ENCODE data around the gene HIPK3. TPM values are rescaled to one million over a fixed set of nuclear protein-coding genes. Genes with fewer than 3 reads are reported as not detected.
A peak's percentile ranks its signal among the peaks of the same experiment; 100 is the strongest.

Gene HIPK3
- total and polyA plus RNA-seq, 2 donors (not counting 3 experiments of a cell fraction or from before 2014, with no cell fraction given): 13.3 to 36.1 TPM

DNA sequence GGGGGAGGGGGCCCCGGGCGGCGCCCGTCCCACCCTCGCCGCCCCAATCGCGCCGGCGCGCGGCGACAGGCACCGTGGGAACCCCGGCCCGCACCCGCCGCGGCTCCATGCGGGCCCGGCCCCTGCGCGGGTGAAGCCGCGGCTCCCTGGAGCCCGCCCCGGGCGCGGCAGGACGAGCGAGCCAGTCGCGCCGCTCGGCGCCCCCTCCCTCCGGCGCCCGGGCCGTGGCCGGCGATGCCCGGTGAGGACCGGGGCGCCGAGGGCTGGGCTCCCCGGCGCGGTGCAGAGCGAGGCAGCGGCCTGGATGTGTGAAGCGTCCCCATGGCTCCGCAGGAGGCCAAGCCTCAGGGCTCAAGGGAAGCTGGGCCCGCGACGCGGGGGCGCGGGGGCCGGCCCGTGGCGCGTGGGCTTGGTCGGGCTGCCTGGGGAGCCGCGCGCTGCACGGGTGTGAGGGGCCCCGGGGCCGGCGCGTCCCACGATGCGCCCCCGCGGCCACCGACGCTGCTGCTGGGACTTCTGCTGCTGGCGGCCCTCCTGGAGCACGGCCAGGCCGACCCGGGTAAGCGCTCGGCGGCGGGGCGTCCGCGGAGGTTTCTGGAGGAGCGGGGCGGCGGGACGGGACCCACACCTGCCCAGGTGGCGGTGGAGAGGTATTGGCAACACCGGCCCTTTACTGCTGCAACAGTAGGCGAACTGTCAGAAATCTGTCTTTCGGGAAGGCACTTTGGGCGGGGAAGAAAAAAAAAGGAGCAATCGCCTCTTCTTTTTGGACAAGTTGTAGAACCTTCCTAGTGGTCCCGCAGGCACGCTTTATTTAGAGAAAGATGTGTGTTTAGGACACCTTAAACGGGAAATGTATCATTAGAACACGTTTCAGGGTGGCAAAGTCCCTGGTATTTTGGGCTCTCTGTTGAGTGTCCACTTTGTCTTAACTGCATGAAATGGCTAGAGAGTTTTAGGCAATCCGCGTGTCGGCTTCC, 119.4 kb downstream of the HIPK3 start:
- Histone ChIP-seq H3K27me3 (ENCODE audit: control insufficient read depth in 2 of 2, insufficient read depth in 2 of 2, low read length in 2 of 2) (no peaks in the 10 kb centered on the region), H3K9me3 (replicated peaks; ENCODE audit: control insufficient read depth, insufficient read depth, low read length) (no peaks in the 10 kb centered on the region), H3K36me3 (ENCODE audit: control insufficient read depth in 2 of 2, extremely low read depth in 1 of 2, insufficient read depth in 2 of 2, low read length in 2 of 2) (no peaks in the 10 kb centered on the region), H3K4me1 (ENCODE audit: control insufficient read depth, extremely low read depth, insufficient read depth, low read length) (peaks cover 45% of the 10 kb centered on the region), H4K20me1 (replicated peaks; ENCODE audit: control insufficient read depth, extremely low read depth, insufficient read depth, low read length) (no peaks in the 10 kb centered on the region), H3K9ac (replicated peaks; ENCODE audit: extremely low read depth, insufficient read depth, low read length) (peak overlapping the region; percentile 63), H3K4me2 (ENCODE audit: insufficient read depth, low read length) (peak overlapping the region; percentile 96), H3K79me2 (ENCODE audit: control insufficient read depth, insufficient read depth, low read length) (peaks cover 52% of the 10 kb centered on the region), H3K9me1 (replicated peaks; ENCODE audit: control insufficient read depth, extremely low read depth, insufficient read depth, low read length) (no peaks in the 10 kb centered on the region), H2AFZ (ENCODE audit: low read depth, low read length) (peak overlapping the region; percentile 79), H3K4me3 (replicated peaks in 1 of 3; ENCODE audit: insufficient read depth in 1 of 3, low read depth in 1 of 3, low read length in 3 of 3) (peak overlapping the region; percentile 68 to 84 (median 79)), H3K27ac (ENCODE audit: insufficient read depth, low read depth, low read length) (peak overlapping the region; percentile 70)
- ChIA-PET CTCF (interaction anchor here (1.0 to 1.4 kb wide), 3 partner anchors 8 to 366 kb away, joined by 3 to 7 read pairs (median 4); no protein-coding TSS in a partner anchor), POLR2A (no interaction called here)
- TF ChIP-seq POLR2A (IDR thresholded peaks at IDR 0.05; ENCODE audit: low read depth, low read length) (no peak), EZH2 (IDR thresholded peaks at IDR 0.05; ENCODE audit: borderline replicate concordance, low read depth, low read length, severe bottlenecking) (no peak), FOS (IDR thresholded peaks at IDR 0.05; ENCODE audit: borderline replicate concordance, insufficient read depth, low read length) (no peak), JUN (IDR thresholded peaks at IDR 0.05; ENCODE audit: borderline replicate concordance, insufficient read depth, insufficient read length, low read depth) (no peak), MYC (IDR thresholded peaks at IDR 0.05; ENCODE audit: low read depth, low read length) (no peak), GATA2 (IDR thresholded peaks at IDR 0.05; ENCODE audit: insufficient read depth, insufficient read length, low read depth, low read length) (no peak), POLR2AphosphoS5 (IDR thresholded peaks at IDR 0.05; ENCODE audit: insufficient read depth, low read depth, low read length) (no peak)
- TF ChIP-seq, protein P1, sequence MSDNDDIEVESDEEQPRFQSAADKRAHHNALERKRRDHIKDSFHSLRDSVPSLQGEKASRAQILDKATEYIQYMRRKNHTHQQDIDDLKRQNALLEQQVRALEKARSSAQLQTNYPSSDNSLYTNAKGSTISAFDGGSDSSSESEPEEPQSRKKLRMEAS (IDR thresholded peaks at IDR 0.05; ENCODE audit: insufficient read depth, insufficient read length): no peak
- TF ChIP-seq, protein P2, sequence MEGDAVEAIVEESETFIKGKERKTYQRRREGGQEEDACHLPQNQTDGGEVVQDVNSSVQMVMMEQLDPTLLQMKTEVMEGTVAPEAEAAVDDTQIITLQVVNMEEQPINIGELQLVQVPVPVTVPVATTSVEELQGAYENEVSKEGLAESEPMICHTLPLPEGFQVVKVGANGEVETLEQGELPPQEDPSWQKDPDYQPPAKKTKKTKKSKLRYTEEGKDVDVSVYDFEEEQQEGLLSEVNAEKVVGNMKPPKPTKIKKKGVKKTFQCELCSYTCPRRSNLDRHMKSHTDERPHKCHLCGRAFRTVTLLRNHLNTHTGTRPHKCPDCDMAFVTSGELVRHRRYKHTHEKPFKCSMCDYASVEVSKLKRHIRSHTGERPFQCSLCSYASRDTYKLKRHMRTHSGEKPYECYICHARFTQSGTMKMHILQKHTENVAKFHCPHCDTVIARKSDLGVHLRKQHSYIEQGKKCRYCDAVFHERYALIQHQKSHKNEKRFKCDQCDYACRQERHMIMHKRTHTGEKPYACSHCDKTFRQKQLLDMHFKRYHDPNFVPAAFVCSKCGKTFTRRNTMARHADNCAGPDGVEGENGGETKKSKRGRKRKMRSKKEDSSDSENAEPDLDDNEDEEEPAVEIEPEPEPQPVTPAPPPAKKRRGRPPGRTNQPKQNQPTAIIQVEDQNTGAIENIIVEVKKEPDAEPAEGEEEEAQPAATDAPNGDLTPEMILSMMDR (IDR thresholded peaks at IDR 0.05; ENCODE audit: extremely low read depth in 1 of 2, insufficient read depth in 1 of 2, low read depth in 1 of 2, low read length in 2 of 2): no peak
- dilution Hi-C loops (cut with MboI; ENCODE audit: extremely low pct_ligation_motif_present, low sequenced_read_pairs): no loop called here
- BruUV-seq (replicated peaks): no TSS peak
- intact Hi-C loops (cut with micrococcal nuclease): loop anchor here (2.0 to 5.0 kb wide), 3 partner anchors 76 to 270 kb away; no protein-coding TSS in a partner anchor
- FAIRE-seq: no peak
- peak; percentile 25 for DNase-seq (ENCODE audit: low read depth, low spot score)
